MM.1S (cell line): ENCODE data around the gene ATPAF1.
"Not testable (repeated sequence)": the region's sequence is repeated elsewhere in the genome, so short reads cannot be mapped to it uniquely, and the experiment has no call there.

Source experiments
- DNase-seq: peaks from one replicate; pipeline ENCODE4 v3.0.0-alpha.2; 2015
- H2AFZ ChIP-seq: fragments of 300-600 bp; sonication (generic); 2 replicates; pipeline ENCODE4 v1.6.0; 2016; ENCODE audit warnings: antibody characterized with exemption, low read length
- H3F3A ChIP-seq: fragments of 300-600 bp; sonication (generic); 2 replicates; pipeline ENCODE4 v1.6.1; 2016; ENCODE audit warnings: mild to moderate bottlenecking, antibody characterized with exemption, low read length, moderate library complexity, mixed read lengths; ENCODE audit not compliant: insufficient read depth
- H3K27ac ChIP-seq: fragments of 300-600 bp; sonication (generic); 2 replicates; pipeline ENCODE4 v1.5.1; 2016; ENCODE audit warnings: mild to moderate bottlenecking, low read length
- H3K27me3 ChIP-seq: fragments of 300-600 bp; sonication (generic); replicated peaks from 2 replicates; pipeline ENCODE4 v1.6.0; 2016; ENCODE audit warnings: low read length; ENCODE audit not compliant: insufficient read depth
- H3K36me3 ChIP-seq: fragments of 300-600 bp; sonication (generic); replicated peaks from 2 replicates; pipeline ENCODE4 v1.6.1; 2016; ENCODE audit warnings: mild to moderate bottlenecking, low read length, mixed read lengths; ENCODE audit not compliant: insufficient read depth
- H3K4me1 ChIP-seq: fragments of 300-600 bp; sonication (generic); 2 replicates; pipeline ENCODE4 v1.6.1; 2016; ENCODE audit warnings: low read length, mixed read lengths
- H3K4me2 ChIP-seq: fragments of 300-600 bp; sonication (generic); 2 replicates; pipeline ENCODE4 v1.6.0; 2016; ENCODE audit warnings: low read depth, low read length
- H3K4me3 ChIP-seq: fragments of 300-600 bp; sonication (generic); 2 replicates; pipeline ENCODE4 v1.5.1; 2016; ENCODE audit warnings: low read length, mixed read lengths
- H3K79me2 ChIP-seq: fragments of 300-600 bp; sonication (generic); 2 replicates; pipeline ENCODE4 v1.6.1; 2016; ENCODE audit warnings: mixed run types, low read length, mixed read lengths
- H3K9ac ChIP-seq: fragments of 300-600 bp; sonication (generic); 2 replicates; pipeline ENCODE4 v1.6.1; 2016; ENCODE audit warnings: low read length, mixed read lengths
- H3K9me2 ChIP-seq: fragments of 300-600 bp; sonication (generic); replicated peaks from 2 replicates; pipeline ENCODE4 v1.6.1; 2016; ENCODE audit warnings: mild to moderate bottlenecking, low read length, mixed read lengths; ENCODE audit not compliant: insufficient read depth
- H3K9me3 ChIP-seq: fragments of 300-600 bp; sonication (generic); replicated peaks from 2 replicates; pipeline ENCODE4 v1.6.1; 2016; ENCODE audit warnings: mild to moderate bottlenecking, low read length, mixed read lengths; ENCODE audit not compliant: insufficient read depth
- H4K20me1 ChIP-seq: fragments of 300-600 bp; sonication (generic); 2 replicates; pipeline ENCODE4 v1.6.1; 2016; ENCODE audit warnings: mild to moderate bottlenecking, low read length, moderate library complexity, mixed read lengths; ENCODE audit not compliant: insufficient read depth
- CTCF ChIP-seq: fragments of 300-600 bp; sonication (generic); IDR thresholded peaks from 2 replicates; pipeline ENCODE4 v1.5.1; 2016; ENCODE audit warnings: antibody characterized with exemption, low read length, mixed read lengths
- EZH2 ChIP-seq: fragments of 300-600 bp; sonication (generic); optimal IDR thresholded peaks from 2 replicates; pipeline ENCODE3; 2017; ENCODE audit warnings: low read depth, mild to moderate bottlenecking, antibody characterized with exemption, low read length, mixed read lengths
- EZH2phosphoT487 ChIP-seq: fragments of 300-600 bp; sonication (generic); IDR thresholded peaks from 2 replicates; pipeline ENCODE4 v1.6.1; 2018; ENCODE audit warnings: antibody characterized with exemption, low read length

ATPAF1 gene

GRCh38 chr1:46657775-46658174 is 10.4 kb downstream of the ATPAF1 start:
- TF ChIP-seq EZH2phosphoT487: no peak
- TF ChIP-seq CTCF: no peak
- TF ChIP-seq EZH2: no peak
- Histone ChIP-seq H3K79me2 (peaks cover 5% of the 10 kb centered on the region), H3F3A (peaks cover 11% of the 10 kb centered on the region), H3K9ac (no peak overlapping the region), H3K36me3 (no peaks in the 10 kb centered on the region; the same call in 1 of the 2 replicates), H3K4me2 (no peak overlapping the region), H3K27ac (no peak overlapping the region), H3K4me3 (no peak overlapping the region), H3K27me3 (no peaks in the 10 kb centered on the region), H3K9me2 (no peaks in the 10 kb centered on the region), H4K20me1 (no peaks in the 10 kb centered on the region; the same call in 1 of the 2 replicates), H3K9me3 (no peaks in the 10 kb centered on the region), H2AFZ (no peak overlapping the region), H3K4me1 (peaks cover 10% of the 10 kb centered on the region)
- DNase-seq: no peak

- Histone ChIP-seq H3K9me2 (no peaks in the 10 kb centered on the region), H3K79me2 (peaks cover 5% of the 10 kb centered on the region), H3K4me3 (no peak overlapping the region), H3F3A (peaks cover 11% of the 10 kb centered on the region), H4K20me1 (no peaks in the 10 kb centered on the region; the same call in 1 of the 2 replicates), H3K9me3 (no peaks in the 10 kb centered on the region), H3K27me3 (no peaks in the 10 kb centered on the region), H3K4me2 (no peak overlapping the region), H2AFZ (no peak overlapping the region), H3K36me3 (no peaks in the 10 kb centered on the region; the same call in 1 of the 2 replicates), H3K9ac (no peak overlapping the region), H3K4me1 (peaks cover 10% of the 10 kb centered on the region), H3K27ac (no peak overlapping the region)
- no peak for DNase-seq
- TF ChIP-seq EZH2phosphoT487: no peak
- TF ChIP-seq EZH2: no peak
- TF ChIP-seq CTCF: no peak
These were observed 11.5 kb downstream of the ATPAF1 start for GRCh38 chr1:46656643-46657042.

- no peak for TF ChIP-seq CTCF
- TF ChIP-seq EZH2: no peak
- no peak for TF ChIP-seq EZH2phosphoT487
- Histone ChIP-seq H4K20me1 (no peaks in the 10 kb centered on the region; the same call in 1 of the 2 replicates), H3K4me3 (no peak overlapping the region), H3K27me3 (no peaks in the 10 kb centered on the region), H3K9me2 (no peaks in the 10 kb centered on the region), H3F3A (peaks cover 11% of the 10 kb centered on the region), H3K36me3 (no peaks in the 10 kb centered on the region; the same call in 1 of the 2 replicates), H3K9ac (no peak overlapping the region), H3K4me2 (no peak overlapping the region), H3K9me3 (no peaks in the 10 kb centered on the region), H3K27ac (no peak overlapping the region), H3K79me2 (peaks cover 5% of the 10 kb centered on the region), H3K4me1 (peaks cover 10% of the 10 kb centered on the region), H2AFZ (no peak overlapping the region)
- no peak for DNase-seq
These were observed 12.3 kb downstream of the ATPAF1 start for GRCh38 chr1:46655848-46656247.

GRCh38 chr1:46654698-46655097 is 13.5 kb downstream of the ATPAF1 start:
- not testable (repeated sequence) for H3K36me3 ChIP-seq, H3K9ac ChIP-seq, DNase-seq, H3K4me1 ChIP-seq, H3K4me2 ChIP-seq, H3K79me2 ChIP-seq, H3K27ac ChIP-seq, H3K27me3 ChIP-seq, H3K4me3 ChIP-seq, H3K9me2 ChIP-seq, H3K9me3 ChIP-seq, H4K20me1 ChIP-seq, H3F3A ChIP-seq, H2AFZ ChIP-seq
